Trophoblast cell (in vitro differentiated cells and primary cell): ENCODE measurements around the gene FHIT.

Source experiments
- DNase-seq, 2 donors: peaks; one replicate each; pipeline ENCODE4 v3.0.0-alpha.2; 2016
- H2AFZ ChIP-seq: 2 replicates; pipeline ENCODE4 v1.6.1; 2013; ENCODE audit warnings: low read length, moderate library complexity, mild to moderate bottlenecking; ENCODE audit not compliant: insufficient read depth, poor library complexity
- H2AK5ac ChIP-seq: 2 replicates; pipeline ENCODE4 v1.6.1; 2013; ENCODE audit warnings: mild to moderate bottlenecking, low read length
- H2BK120ac ChIP-seq: 2 replicates; pipeline ENCODE4 v1.6.1; 2013; ENCODE audit warnings: low read length, mild to moderate bottlenecking, moderate library complexity; ENCODE audit not compliant: insufficient read depth, poor library complexity
- H2BK12ac ChIP-seq: 2 replicates; pipeline ENCODE4 v1.6.1; 2013; ENCODE audit warnings: mild to moderate bottlenecking, low read length, moderate library complexity
- H2BK5ac ChIP-seq: 2 replicates; pipeline ENCODE4 v1.6.1; 2013; ENCODE audit warnings: low read length, low read depth, moderate library complexity, mild to moderate bottlenecking; ENCODE audit not compliant: poor library complexity
- H3K14ac ChIP-seq: 2 replicates; pipeline ENCODE4 v1.6.1; 2013; ENCODE audit warnings: mild to moderate bottlenecking, low read length
- H3K18ac ChIP-seq: 2 replicates; pipeline ENCODE4 v1.6.1; 2013; ENCODE audit warnings: mild to moderate bottlenecking, low read length
- H3K23ac ChIP-seq: 2 replicates; pipeline ENCODE4 v1.6.1; 2013; ENCODE audit warnings: low read length
- H3K27ac ChIP-seq: 2 replicates; pipeline ENCODE4 v1.5.1; 2013; ENCODE audit warnings: low read depth, mild to moderate bottlenecking, inconsistent platforms, low read length, moderate library complexity
- H3K27me3 ChIP-seq: 2 replicates; pipeline ENCODE4 v1.6.1; 2013; ENCODE audit warnings: inconsistent platforms, mild to moderate bottlenecking, low read length, moderate library complexity; ENCODE audit not compliant: insufficient read depth
- H3K36me3 ChIP-seq, 2 experiments: 1 replicate in 1 of 2; 2 replicates in 1 of 2; pipeline ENCODE4 v1.6.1; 2013; ENCODE audit warnings: low read length in 2 of 2, mild to moderate bottlenecking in 2 of 2, moderate library complexity in 1 of 2; ENCODE audit not compliant: insufficient read depth in 2 of 2, control insufficient read depth in 1 of 2
- H3K4ac ChIP-seq: 2 replicates; pipeline ENCODE4 v1.6.1; 2013; ENCODE audit warnings: low read depth, mild to moderate bottlenecking, low read length, moderate library complexity
- H3K4me1 ChIP-seq, 2 experiments: 1 replicate in 1 of 2; 2 replicates in 1 of 2; pipeline ENCODE4 v1.6.1; 2013; ENCODE audit warnings: low read length in 2 of 2, mild to moderate bottlenecking in 2 of 2, moderate library complexity in 1 of 2; ENCODE audit not compliant: insufficient read depth in 2 of 2, control insufficient read depth in 1 of 2
- H3K4me2 ChIP-seq: 2 replicates; pipeline ENCODE4 v1.6.1; 2013; ENCODE audit warnings: inconsistent platforms, mild to moderate bottlenecking, low read length, moderate library complexity
- H3K4me3 ChIP-seq: 2 replicates; pipeline ENCODE4 v1.5.1; 2013; ENCODE audit warnings: mild to moderate bottlenecking, low read depth, low read length, inconsistent platforms
- H3K79me1 ChIP-seq: one replicate; pipeline ENCODE4 v1.6.1; 2013; ENCODE audit warnings: low read length
- H3K79me2 ChIP-seq: 2 replicates; pipeline ENCODE4 v1.6.1; 2013; ENCODE audit warnings: low read length, mild to moderate bottlenecking; ENCODE audit not compliant: control insufficient read depth, insufficient read depth, poor library complexity
- H3K9ac ChIP-seq: 2 replicates; pipeline ENCODE4 v1.6.1; 2013; ENCODE audit warnings: mild to moderate bottlenecking, low read length
- H3K9me3 ChIP-seq: 2 replicates; pipeline ENCODE4 v1.6.1; 2013; ENCODE audit warnings: low read depth, mild to moderate bottlenecking, control low read depth, inconsistent platforms, low read length; ENCODE audit not compliant: insufficient read depth
- H4K12ac ChIP-seq: 2 replicates; pipeline ENCODE4 v1.6.1; 2013; ENCODE audit warnings: low read depth, mild to moderate bottlenecking, low read length, moderate library complexity
- H4K8ac ChIP-seq: 2 replicates; pipeline ENCODE4 v1.6.1; 2013; ENCODE audit warnings: low read depth, mild to moderate bottlenecking, low read length, moderate library complexity
- H4K91ac ChIP-seq: one replicate; pipeline ENCODE4 v1.6.1; 2013; ENCODE audit warnings: low read depth, mild to moderate bottlenecking, low read length, moderate library complexity
- WGBS: extraction: QIAGEN DNeasy Blood & Tissue Kit; methylation state at CpG from one replicate; pipeline ENCODE4 v1.1.7; 2013; ENCODE audit warnings: missing lambda C conversion rate; ENCODE audit not compliant: insufficient read length, insufficient coverage; ENCODE audit errors: extremely low coverage; 5-methylcytosine and 5-hydroxymethylcytosine counted together

FHIT gene

DNA sequence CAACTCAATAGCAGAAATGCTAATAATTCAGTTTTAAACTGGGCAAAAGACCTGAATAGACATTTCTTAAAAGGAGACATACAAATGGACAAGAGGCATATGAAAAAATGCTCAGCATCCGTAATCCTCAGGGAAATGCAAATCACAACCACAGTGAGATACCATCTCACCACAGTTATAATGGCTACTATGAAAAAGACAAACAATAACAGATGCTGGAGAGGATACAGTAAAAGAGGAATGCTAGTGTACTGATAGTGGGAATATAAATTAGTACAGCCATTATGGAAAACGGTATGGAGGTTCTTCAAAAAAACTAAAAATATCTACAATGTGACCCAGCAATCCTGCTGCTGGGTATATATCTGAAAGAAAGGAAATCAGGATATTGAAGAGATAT is 367.2 kb downstream of the FHIT start:
- Histone ChIP-seq H3K79me1 (no peaks in the 10 kb centered on the region), H3K4ac (no peak overlapping the region), H4K8ac (no peak overlapping the region), H4K91ac (no peak overlapping the region), H2AK5ac (no peak overlapping the region), H4K12ac (no peak overlapping the region), H3K4me2 (no peak overlapping the region), H3K4me3 (no peak overlapping the region), H3K9ac (no peak overlapping the region), H2BK120ac (no peak overlapping the region), H3K9me3 (no peaks in the 10 kb centered on the region), H3K4me1 (no peaks in the 10 kb centered on the region), H3K14ac (no peak overlapping the region), H2AFZ (no peak overlapping the region), H3K27ac (no peak overlapping the region), H3K36me3 (no peaks in the 10 kb centered on the region), H3K27me3 (no peaks in the 10 kb centered on the region), H2BK12ac (no peak overlapping the region), H2BK5ac (no peak overlapping the region), H3K79me2 (no peaks in the 10 kb centered on the region), H3K23ac (no peak overlapping the region), H3K18ac (no peak overlapping the region)
- DNase-seq = no peak
- WGBS = no CpG with 5 or more reads among the region's 2 CpGs

DNA sequence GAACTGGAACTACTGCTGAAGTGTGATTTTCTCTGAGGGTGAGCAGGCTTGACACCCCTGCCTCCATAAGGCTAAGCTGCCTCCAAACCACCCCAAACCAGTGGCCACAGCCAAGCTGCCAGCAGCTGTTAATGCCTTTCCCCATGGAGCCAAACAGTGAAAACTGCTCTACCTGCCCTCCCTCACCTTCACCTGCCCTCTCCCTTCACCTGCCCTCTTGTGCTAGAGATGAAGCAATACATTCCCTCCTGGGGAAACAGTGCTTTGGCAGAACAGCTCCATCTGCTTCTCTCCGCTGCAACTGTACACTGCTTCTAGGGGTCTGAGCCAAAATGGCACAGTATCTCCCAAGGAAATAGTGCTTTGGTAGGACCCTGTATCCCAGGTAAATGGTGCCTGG is 374.1 kb downstream of the FHIT start:
- Histone ChIP-seq H2BK5ac (no peak overlapping the region), H3K23ac (no peak overlapping the region), H3K36me3 (no peaks in the 10 kb centered on the region), H2BK12ac (no peak overlapping the region), H3K27me3 (no peaks in the 10 kb centered on the region), H2BK120ac (no peak overlapping the region), H2AFZ (no peak overlapping the region), H4K8ac (no peak overlapping the region), H2AK5ac (no peak overlapping the region), H3K79me1 (no peaks in the 10 kb centered on the region), H3K9ac (no peak overlapping the region), H3K27ac (no peak overlapping the region), H3K18ac (no peak overlapping the region), H3K14ac (no peak overlapping the region), H3K4me1 (no peaks in the 10 kb centered on the region), H4K12ac (no peak overlapping the region), H3K9me3 (no peaks in the 10 kb centered on the region), H3K79me2 (no peaks in the 10 kb centered on the region), H3K4me2 (no peak overlapping the region), H3K4ac (no peak overlapping the region), H4K91ac (no peak overlapping the region), H3K4me3 (no peak overlapping the region)
- no peak for DNase-seq
- WGBS = no CpG with 5 or more reads among the region's 1 CpG

DNA sequence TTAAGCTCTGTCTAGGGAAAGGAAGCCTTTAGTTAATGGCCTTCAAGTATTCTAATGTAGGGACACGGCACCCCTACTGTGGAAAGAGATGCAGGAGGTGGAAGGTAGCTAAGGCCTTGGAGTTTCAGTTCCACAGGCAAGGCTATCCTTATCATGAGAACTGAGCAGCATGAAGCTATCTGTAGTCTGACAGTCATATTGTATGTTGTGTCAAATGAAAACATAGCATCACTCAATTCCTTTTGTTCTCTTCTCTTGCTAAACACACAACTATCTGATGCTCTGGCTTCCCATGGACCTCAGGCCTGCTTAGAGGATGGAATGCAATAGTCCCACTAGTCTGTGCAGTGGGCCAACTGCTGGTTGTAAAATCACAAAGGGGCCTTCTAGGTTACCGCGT is 380.9 kb downstream of the FHIT start:
- Histone ChIP-seq H2BK12ac (no peak overlapping the region), H3K14ac (no peak overlapping the region), H4K91ac (no peak overlapping the region), H2AFZ (no peak overlapping the region), H3K9ac (no peak overlapping the region), H3K18ac (no peak overlapping the region), H3K23ac (no peak overlapping the region), H3K4me2 (no peak overlapping the region), H3K4me3 (no peak overlapping the region), H2BK120ac (no peak overlapping the region), H2BK5ac (no peak overlapping the region), H3K9me3 (no peaks in the 10 kb centered on the region), H2AK5ac (no peak overlapping the region), H3K36me3 (no peaks in the 10 kb centered on the region), H3K79me1 (no peaks in the 10 kb centered on the region), H3K79me2 (no peaks in the 10 kb centered on the region), H3K4me1 (no peaks in the 10 kb centered on the region), H3K27me3 (no peaks in the 10 kb centered on the region), H3K27ac (no peak overlapping the region), H4K8ac (no peak overlapping the region), H3K4ac (no peak overlapping the region), H4K12ac (no peak overlapping the region)
- WGBS = no CpG with 5 or more reads among the region's 3 CpGs
- DNase-seq = no peak

DNA sequence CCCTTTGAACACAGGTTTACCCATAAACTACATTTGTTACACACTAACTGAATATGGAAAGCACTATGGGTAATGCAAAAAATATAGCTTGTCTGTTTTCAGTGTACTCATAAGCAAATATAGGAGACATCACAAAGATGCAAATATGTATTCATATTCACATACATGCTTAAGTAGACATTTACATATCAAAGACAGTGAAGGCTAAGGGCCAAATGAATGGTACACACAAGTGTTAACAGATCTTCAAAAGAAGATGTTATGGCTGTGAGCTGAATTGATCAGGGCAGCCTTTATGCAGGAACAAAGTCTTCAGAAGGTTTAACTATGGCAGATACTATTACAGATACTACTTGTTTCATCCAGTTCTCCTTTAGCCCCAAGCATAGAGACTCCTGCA is 384.1 kb downstream of the FHIT start:
- Histone ChIP-seq H3K18ac (no peak overlapping the region), H2BK120ac (no peak overlapping the region), H4K8ac (no peak overlapping the region), H2BK5ac (no peak overlapping the region), H4K12ac (no peak overlapping the region), H3K79me2 (no peaks in the 10 kb centered on the region), H3K4me1 (no peaks in the 10 kb centered on the region), H3K9me3 (no peaks in the 10 kb centered on the region), H3K36me3 (no peaks in the 10 kb centered on the region), H3K79me1 (no peaks in the 10 kb centered on the region), H3K23ac (no peak overlapping the region), H3K4ac (no peak overlapping the region), H3K14ac (no peak overlapping the region), H3K27ac (no peak overlapping the region), H2AK5ac (no peak overlapping the region), H3K4me2 (no peak overlapping the region), H3K4me3 (no peak overlapping the region), H2BK12ac (no peak overlapping the region), H3K27me3 (no peaks in the 10 kb centered on the region), H2AFZ (no peak overlapping the region), H3K9ac (no peak overlapping the region), H4K91ac (no peak overlapping the region)
- no peak for DNase-seq
